Measurements from ENCODE around the gene RAB34.

- TF ChIP-seq CTCF (IDR thresholded peaks at IDR 0.05) (no peak), POLR2A (IDR thresholded peaks at IDR 0.05) (no peak)
These were observed 17.1 kb upstream of the RAB34 start for GRCh38 chr17:28734712-28735241.

Data from thyroid gland (tissue), 4 donors.